Fibroblast of the aortic adventitia (primary cell): ENCODE data around the gene NRXN3. TPM values are rescaled to one million over a fixed set of nuclear protein-coding genes. Genes with fewer than 3 reads are reported as not detected.

Experiments used
- DNase-seq: peaks from one replicate; pipeline ENCODE4 v3.0.0-alpha.2; 2010; ENCODE audit warnings: low read depth
- H3K4me3 ChIP-seq: 2 replicates; pipeline ENCODE4 v1.5.1; 2011; ENCODE audit warnings: low read depth, mild to moderate bottlenecking, control low read depth, low read length, moderate library complexity
- CTCF ChIP-seq: IDR thresholded peaks from 2 replicates; pipeline ENCODE4 v1.5.1; 2011; ENCODE audit warnings: mild to moderate bottlenecking, low read length, control low read depth, inconsistent platforms; ENCODE audit not compliant: insufficient read depth
- total RNA-seq: library from RNA; depleted of rRNA; stranded (reverse); fragments of >200 nt; gene quantifications from 2 replicates; pipeline ENCODE4 v1.2.3, GENCODE V29; 2012; ENCODE audit warnings: low replicate concordance

NRXN3 gene
- total RNA-seq, 1 donor: 0.18 TPM

- no peak overlapping the region for H3K4me3 ChIP-seq
- DNase-seq: no peak
- no peak for TF ChIP-seq CTCF
Observed at GRCh38 chr14:78302841-78303240, 132.7 kb downstream of the NRXN3 start.

- no peak for TF ChIP-seq CTCF
- DNase-seq: no peak
Observed at GRCh38 chr14:78307671-78308070, 137.5 kb downstream of the NRXN3 start.

GRCh38 chr14:78308079-78308478 lies 137.9 kb downstream of the NRXN3 start:
- no peak for TF ChIP-seq CTCF

More at GRCh38 chr14:78307671-78308070, 137.5 kb downstream of the NRXN3 start:
- H3K4me3 ChIP-seq: no peak overlapping the region

GRCh38 chr14:78310272-78310671 lies 140.1 kb downstream of the NRXN3 start:
- H3K4me3 ChIP-seq: no peak overlapping the region
- DNase-seq: no peak
- TF ChIP-seq CTCF: no peak

More at GRCh38 chr14:78308079-78308478, 137.9 kb downstream of the NRXN3 start:
- no peak for DNase-seq
- H3K4me3 ChIP-seq: no peak overlapping the region

- TF ChIP-seq CTCF: no peak
- H3K4me3 ChIP-seq: no peak overlapping the region
- DNase-seq: no peak
Observed at GRCh38 chr14:78313499-78313898, 143.3 kb downstream of the NRXN3 start.

- DNase-seq: no peak
- no peak overlapping the region for H3K4me3 ChIP-seq
- TF ChIP-seq CTCF: no peak
Observed at GRCh38 chr14:78314484-78314883, 144.3 kb downstream of the NRXN3 start.

GRCh38 chr14:78316052-78316451 lies 145.9 kb downstream of the NRXN3 start:
- TF ChIP-seq CTCF: no peak
- H3K4me3 ChIP-seq: no peak overlapping the region
- no peak for DNase-seq
